ENCODE measurements around the gene AGMO.

The AGMO gene

GRCh38 chr7:15494711-15495110 is 67.1 kb downstream of the AGMO start:
- no peak for DNase-seq

GRCh38 chr7:15491361-15491760 is 70.5 kb downstream of the AGMO start:
- DNase-seq = no peak

- no peak for DNase-seq
Observed at GRCh38 chr7:15490291-15490690, 71.5 kb downstream of the AGMO start.

GRCh38 chr7:15489861-15490260 is 72.0 kb downstream of the AGMO start:
- DNase-seq = no peak

GRCh38 chr7:15489383-15489782 is 72.4 kb downstream of the AGMO start:
- DNase-seq = peak; percentile 84

- no peak for DNase-seq
Observed at GRCh38 chr7:15488401-15488800, 73.4 kb downstream of the AGMO start.

GRCh38 chr7:15487896-15488295 is 73.9 kb downstream of the AGMO start:
- no peak for DNase-seq

GRCh38 chr7:15485998-15486397 is 75.8 kb downstream of the AGMO start:
- no peak for DNase-seq

- no peak for DNase-seq
Observed at GRCh38 chr7:15485431-15485830, 76.4 kb downstream of the AGMO start.

- no peak for DNase-seq
Observed at GRCh38 chr7:15481132-15481531, 80.7 kb downstream of the AGMO start.

- DNase-seq = no peak
Observed at GRCh38 chr7:15478401-15478800, 83.4 kb downstream of the AGMO start.

GRCh38 chr7:15476531-15476918 is 85.3 kb downstream of the AGMO start:
- DNase-seq = no peak

GRCh38 chr7:15475808-15476530 is 85.8 kb downstream of the AGMO start:
- DNase-seq = no peak

- DNase-seq = no peak
Observed at GRCh38 chr7:15471669-15471950, 90.2 kb downstream of the AGMO start.

GRCh38 chr7:15470825-15471668 is 90.8 kb downstream of the AGMO start:
- DNase-seq = no peak

- no peak for DNase-seq
Observed at GRCh38 chr7:15464667-15465121, 97.1 kb downstream of the AGMO start.

GRCh38 chr7:15463801-15464666 is 97.8 kb downstream of the AGMO start:
- DNase-seq = no peak

- DNase-seq = no peak
Observed at GRCh38 chr7:15462721-15463389, 99.0 kb downstream of the AGMO start.

GRCh38 chr7:15461576-15461975 is 100.2 kb downstream of the AGMO start:
- no peak for DNase-seq

GRCh38 chr7:15459018-15459615 is 102.7 kb downstream of the AGMO start:
- DNase-seq = peak; percentile 31

- no peak for DNase-seq
Observed at GRCh38 chr7:15457990-15458955, 103.5 kb downstream of the AGMO start.

Data from right hindlimb (tissue), 1 donor.